Measurements from ENCODE around the gene PNPLA7.
"Not testable (repeated sequence)": the region's sequence is repeated elsewhere in the genome, so short reads cannot be mapped to it uniquely, and the experiment has no call there.

The PNPLA7 gene

DNA sequence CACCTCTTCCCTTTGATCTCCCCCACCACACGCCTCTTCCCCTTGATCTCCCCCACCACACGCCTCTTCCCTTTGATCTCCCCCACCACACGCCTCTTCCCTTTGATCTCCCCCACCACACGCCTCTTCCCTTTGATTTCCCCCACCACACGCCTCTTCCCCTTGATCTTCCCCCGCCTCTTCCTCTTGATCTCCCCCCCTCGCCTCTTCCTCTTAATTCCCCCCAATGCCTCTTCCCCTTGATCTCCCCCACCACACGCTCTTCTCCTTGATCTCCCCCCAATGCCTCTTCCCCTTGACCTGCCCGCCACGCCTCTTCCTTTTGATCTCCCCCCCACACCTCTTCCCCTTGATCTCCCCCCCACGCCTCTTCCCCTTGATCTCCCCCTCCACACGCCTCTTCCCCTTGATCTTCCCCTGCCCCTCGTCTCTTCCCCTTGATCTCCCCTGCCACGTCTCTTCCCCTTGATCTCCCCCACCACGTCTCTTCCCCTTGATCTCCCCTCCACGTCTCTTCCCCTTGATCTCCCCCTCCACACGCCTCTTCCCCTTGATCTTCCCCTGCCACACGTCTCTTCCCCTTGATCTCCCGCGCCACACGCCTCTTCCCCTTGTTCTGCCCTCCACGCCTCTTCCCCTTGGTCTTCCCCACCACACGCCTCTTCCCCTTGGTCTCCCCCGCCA is 99.5 kb downstream of the PNPLA7 start:
- H3K27me3 ChIP-seq (replicated peaks; ENCODE audit: control insufficient read depth, insufficient read depth, low read length, poor library complexity, severe bottlenecking); H3K4me3 ChIP-seq (ENCODE audit: insufficient read depth, low read depth, low read length, poor library complexity, severe bottlenecking); H3K9me3 ChIP-seq (ENCODE audit: control insufficient read depth, low read length); H3K36me3 ChIP-seq (ENCODE audit: control insufficient read depth, insufficient read depth, low read length): not testable (repeated sequence)
- peak overlapping the region; percentile 37 for H3K27ac ChIP-seq (ENCODE audit: insufficient read depth, low read length, poor library complexity, severe bottlenecking)
- DNase-seq = peak in 2 of 3 donors; percentile 29 to 33
- H3K4me1 ChIP-seq (ENCODE audit: control insufficient read depth, insufficient read depth, low read length, poor library complexity, severe bottlenecking) = peaks cover 45% of the 10 kb centered on the region

DNA sequence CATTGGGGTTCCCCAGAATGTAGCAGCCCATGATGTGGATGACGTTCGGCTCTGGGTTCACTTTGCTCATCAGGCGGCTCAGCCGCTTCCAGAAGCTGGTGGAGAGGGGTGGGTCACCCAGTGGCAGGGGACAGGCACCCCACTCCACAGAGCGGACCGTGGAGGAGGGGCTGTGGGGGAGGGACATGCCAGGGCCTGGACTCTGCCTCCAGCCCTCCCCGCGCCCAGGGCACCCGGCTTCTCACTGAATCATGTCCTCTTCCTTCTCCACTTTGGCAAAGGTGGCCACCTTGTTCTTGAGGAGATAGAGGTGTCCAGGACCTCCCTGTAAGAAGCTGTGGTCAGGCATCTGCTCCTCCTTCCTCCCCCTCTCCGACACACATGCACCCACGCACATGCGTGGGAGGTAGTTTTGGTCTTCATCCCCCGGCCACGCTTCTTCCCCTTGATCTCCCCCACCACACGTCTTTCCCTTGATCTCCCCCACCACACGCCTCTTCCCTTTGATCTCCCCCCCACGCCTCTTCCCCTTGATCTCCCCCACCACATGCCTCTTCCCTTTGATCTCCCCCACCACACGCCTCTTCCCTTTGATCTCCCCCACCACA is 100.2 kb downstream of the PNPLA7 start:
- peaks cover 49% of the 10 kb centered on the region for H3K4me1 ChIP-seq (ENCODE audit: control insufficient read depth, insufficient read depth, low read length, poor library complexity, severe bottlenecking)
- no peaks in the 10 kb centered on the region for H3K9me3 ChIP-seq (ENCODE audit: control insufficient read depth, low read length)
- H3K27ac ChIP-seq (ENCODE audit: insufficient read depth, low read length, poor library complexity, severe bottlenecking) = peak overlapping the region; percentile 37
- no peaks in the 10 kb centered on the region for H3K27me3 ChIP-seq (replicated peaks; ENCODE audit: control insufficient read depth, insufficient read depth, low read length, poor library complexity, severe bottlenecking)
- H3K4me3 ChIP-seq (ENCODE audit: insufficient read depth, low read depth, low read length, poor library complexity, severe bottlenecking) = no peak overlapping the region
- no peaks in the 10 kb centered on the region for H3K36me3 ChIP-seq (ENCODE audit: control insufficient read depth, insufficient read depth, low read length)
- peak; percentile 42 to 52 (median 47) for DNase-seq

DNA sequence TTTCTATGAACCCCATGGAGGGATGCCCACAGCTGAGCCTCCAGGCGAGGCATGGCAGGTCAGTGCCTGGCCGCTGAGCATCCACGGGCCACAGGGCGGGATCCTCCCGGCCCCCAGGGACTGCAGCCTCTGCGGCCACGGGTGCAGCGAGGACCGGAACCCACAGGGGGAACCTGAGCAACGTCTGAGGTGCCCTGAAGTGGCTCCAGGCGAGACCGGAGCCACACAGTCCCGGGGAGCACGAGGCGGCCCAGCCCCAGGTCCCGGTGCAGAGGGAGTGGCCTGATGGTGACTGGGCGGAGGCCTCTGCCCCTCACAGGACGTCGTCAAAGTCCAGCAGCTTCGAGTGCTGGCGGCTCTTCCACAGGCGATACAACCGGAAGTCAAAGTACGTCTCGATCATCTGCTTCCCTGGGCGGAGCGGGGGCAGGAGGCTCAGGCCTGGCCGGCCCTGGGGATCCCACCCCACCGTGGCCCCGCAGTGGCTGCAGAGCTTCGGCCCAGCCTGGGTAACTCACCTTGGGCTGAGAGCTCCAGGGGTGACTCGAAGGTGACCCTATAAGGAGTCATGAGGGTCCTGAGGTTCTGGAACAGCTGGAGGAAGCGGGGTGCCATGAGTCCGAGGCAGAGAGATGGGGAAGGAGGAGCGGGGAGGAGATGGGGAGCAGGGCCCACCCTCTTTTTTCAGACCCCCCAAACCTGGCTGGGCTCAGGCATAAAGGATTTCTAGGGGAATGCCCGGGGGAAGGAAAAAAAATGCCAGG is 100.9 kb downstream of the PNPLA7 start:
- Histone ChIP-seq H3K4me3 (ENCODE audit: insufficient read depth, low read depth, low read length, poor library complexity, severe bottlenecking) (no peak overlapping the region), H3K4me1 (ENCODE audit: control insufficient read depth, insufficient read depth, low read length, poor library complexity, severe bottlenecking) (peaks cover 41% of the 10 kb centered on the region), H3K27me3 (replicated peaks; ENCODE audit: control insufficient read depth, insufficient read depth, low read length, poor library complexity, severe bottlenecking) (no peaks in the 10 kb centered on the region), H3K27ac (ENCODE audit: insufficient read depth, low read length, poor library complexity, severe bottlenecking) (no peak overlapping the region), H3K36me3 (ENCODE audit: control insufficient read depth, insufficient read depth, low read length) (no peaks in the 10 kb centered on the region), H3K9me3 (ENCODE audit: control insufficient read depth, low read length) (no peaks in the 10 kb centered on the region)
- no peak for DNase-seq

DNA sequence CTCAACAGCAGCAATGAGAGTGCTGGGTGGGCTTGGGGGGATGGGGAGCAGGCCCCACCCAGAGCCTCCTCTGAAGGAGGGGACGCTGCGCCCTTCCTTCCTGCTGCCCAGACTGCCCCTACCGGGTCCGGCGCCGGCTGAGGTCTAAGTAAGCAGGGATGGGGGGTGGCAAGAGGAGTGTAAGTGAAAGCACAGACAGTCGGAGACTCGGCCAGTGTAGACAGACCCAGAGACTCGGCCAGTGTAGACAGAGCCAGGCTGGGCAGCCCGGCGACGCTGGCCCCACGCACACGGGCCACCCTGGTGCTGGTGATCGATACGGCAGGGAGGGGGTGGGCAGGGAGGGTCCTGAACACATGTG is 101.6 kb downstream of the PNPLA7 start:
- H3K9me3 ChIP-seq (ENCODE audit: control insufficient read depth, low read length) = no peaks in the 10 kb centered on the region
- no peak overlapping the region for H3K4me3 ChIP-seq (ENCODE audit: insufficient read depth, low read depth, low read length, poor library complexity, severe bottlenecking)
- no peaks in the 10 kb centered on the region for H3K36me3 ChIP-seq (ENCODE audit: control insufficient read depth, insufficient read depth, low read length)
- peaks cover 37% of the 10 kb centered on the region for H3K4me1 ChIP-seq (ENCODE audit: control insufficient read depth, insufficient read depth, low read length, poor library complexity, severe bottlenecking)
- no peaks in the 10 kb centered on the region for H3K27me3 ChIP-seq (replicated peaks; ENCODE audit: control insufficient read depth, insufficient read depth, low read length, poor library complexity, severe bottlenecking)
- H3K27ac ChIP-seq (ENCODE audit: insufficient read depth, low read length, poor library complexity, severe bottlenecking) = no peak overlapping the region
- no peak for DNase-seq

DNA sequence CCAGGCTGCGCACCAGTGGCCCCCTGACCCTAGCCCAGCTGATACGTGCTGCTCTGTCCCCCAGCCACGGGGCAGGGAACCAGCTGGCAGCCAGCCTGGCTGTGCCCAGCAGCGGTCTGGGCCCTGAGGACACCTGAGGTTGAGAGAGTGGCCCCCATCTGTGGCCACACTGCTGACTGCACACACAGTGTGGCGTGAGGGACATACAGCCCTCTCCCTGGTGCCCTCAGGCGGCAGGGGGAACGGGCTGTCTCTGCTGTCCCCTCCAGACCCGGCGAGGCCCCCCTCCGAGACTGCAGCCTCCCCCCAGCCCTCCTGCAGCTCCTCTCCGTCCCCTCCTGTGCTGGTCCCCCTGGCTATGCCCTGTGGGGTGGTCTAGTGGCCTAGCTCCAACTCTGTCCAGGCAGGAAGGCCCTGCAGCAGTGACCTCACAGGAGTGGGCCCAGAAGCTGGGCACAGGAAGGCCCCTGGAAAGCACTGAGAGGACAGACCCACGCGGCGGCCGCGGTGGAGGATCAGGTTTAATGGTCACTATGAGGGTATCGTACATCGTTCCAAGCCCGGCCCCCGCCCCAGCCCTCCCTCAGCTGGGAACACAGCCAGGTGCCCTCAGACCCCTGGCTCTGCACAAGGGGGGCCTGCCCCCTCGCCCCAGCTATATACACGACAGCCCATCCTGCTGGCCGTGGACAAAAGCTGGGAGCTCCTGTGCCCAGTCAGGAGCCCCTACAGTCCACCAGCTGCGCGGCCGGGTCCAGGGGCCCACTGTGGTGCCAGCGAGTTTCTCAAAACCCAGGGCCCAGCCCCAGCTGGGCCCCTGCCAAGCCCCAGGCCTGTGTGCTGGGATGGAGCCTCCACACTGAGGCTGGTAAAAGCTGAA is 102.2 kb downstream of the PNPLA7 start:
- no peak for DNase-seq
- H3K4me1 ChIP-seq (ENCODE audit: control insufficient read depth, insufficient read depth, low read length, poor library complexity, severe bottlenecking) = peaks cover 31% of the 10 kb centered on the region
- no peaks in the 10 kb centered on the region for H3K9me3 ChIP-seq (ENCODE audit: control insufficient read depth, low read length)
- no peaks in the 10 kb centered on the region for H3K36me3 ChIP-seq (ENCODE audit: control insufficient read depth, insufficient read depth, low read length)
- H3K4me3 ChIP-seq (ENCODE audit: insufficient read depth, low read depth, low read length, poor library complexity, severe bottlenecking) = no peak overlapping the region
- no peak overlapping the region for H3K27ac ChIP-seq (ENCODE audit: insufficient read depth, low read length, poor library complexity, severe bottlenecking)
- no peaks in the 10 kb centered on the region for H3K27me3 ChIP-seq (replicated peaks; ENCODE audit: control insufficient read depth, insufficient read depth, low read length, poor library complexity, severe bottlenecking)

DNA sequence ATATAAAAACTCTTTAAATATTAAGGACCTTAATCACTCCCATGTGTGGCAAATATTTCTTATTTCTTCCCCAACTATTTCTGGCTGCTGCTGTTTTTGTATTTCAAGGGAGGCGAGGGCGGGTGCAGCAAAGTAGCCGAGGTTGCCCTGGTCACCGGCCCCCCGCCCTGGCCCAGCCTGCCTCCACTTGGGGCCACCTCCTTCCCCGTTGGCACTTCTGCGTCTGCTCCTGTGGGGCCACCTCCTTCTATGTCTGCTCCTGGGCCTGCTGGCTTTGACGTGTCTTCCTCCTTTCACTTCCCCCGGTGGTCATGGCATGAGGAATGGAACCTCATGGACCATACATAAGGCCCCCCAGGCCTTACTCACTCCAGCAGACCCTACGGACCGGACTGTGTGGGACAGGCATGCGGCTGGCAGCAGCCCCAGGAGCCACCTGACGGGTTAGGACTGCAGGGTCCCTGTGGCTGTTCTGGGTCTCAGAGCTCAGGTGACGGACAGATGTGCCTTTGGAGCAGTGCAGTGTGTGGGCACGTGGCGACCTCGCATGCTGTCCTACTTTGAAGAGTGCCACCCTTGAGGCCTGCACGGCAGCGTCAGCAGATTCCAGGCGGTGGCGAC is 103.2 kb downstream of the PNPLA7 start:
- Histone ChIP-seq H3K4me1 (ENCODE audit: control insufficient read depth, insufficient read depth, low read length, poor library complexity, severe bottlenecking) (peaks cover 21% of the 10 kb centered on the region), H3K4me3 (ENCODE audit: insufficient read depth, low read depth, low read length, poor library complexity, severe bottlenecking) (no peak overlapping the region), H3K27ac (ENCODE audit: insufficient read depth, low read length, poor library complexity, severe bottlenecking) (no peak overlapping the region), H3K9me3 (ENCODE audit: control insufficient read depth, low read length) (no peaks in the 10 kb centered on the region), H3K36me3 (ENCODE audit: control insufficient read depth, insufficient read depth, low read length) (no peaks in the 10 kb centered on the region), H3K27me3 (replicated peaks; ENCODE audit: control insufficient read depth, insufficient read depth, low read length, poor library complexity, severe bottlenecking) (no peaks in the 10 kb centered on the region)
- DNase-seq = no peak

DNA sequence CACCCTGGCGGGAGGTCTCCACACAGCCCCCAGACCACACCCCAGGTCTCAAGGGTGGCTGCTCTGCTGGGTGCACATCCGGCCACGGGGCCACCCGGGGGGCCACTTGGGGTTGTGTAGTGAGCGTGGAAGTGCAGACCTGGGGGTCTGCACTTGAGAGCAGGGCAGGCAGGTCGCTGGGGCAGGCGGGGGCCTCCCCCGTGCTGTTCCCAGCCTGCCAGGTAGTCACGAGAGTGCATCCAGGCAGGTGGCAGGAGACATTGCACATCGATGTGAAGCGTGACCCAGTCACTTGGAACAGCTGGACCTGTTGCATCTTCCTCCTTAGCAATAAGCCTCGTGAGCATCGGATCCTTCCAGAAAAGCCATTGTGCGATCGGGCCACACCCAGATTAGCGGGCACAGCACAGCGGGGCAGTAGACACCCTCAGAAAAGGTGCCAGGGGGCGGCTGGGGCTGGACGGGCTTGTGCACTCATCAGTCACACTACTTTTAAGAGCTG is 104.2 kb downstream of the PNPLA7 start:
- peaks cover 19% of the 10 kb centered on the region for H3K4me1 ChIP-seq (ENCODE audit: control insufficient read depth, insufficient read depth, low read length, poor library complexity, severe bottlenecking)
- H3K4me3 ChIP-seq (ENCODE audit: insufficient read depth, low read depth, low read length, poor library complexity, severe bottlenecking) = no peak overlapping the region
- no peak overlapping the region for H3K27ac ChIP-seq (ENCODE audit: insufficient read depth, low read length, poor library complexity, severe bottlenecking)
- no peaks in the 10 kb centered on the region for H3K9me3 ChIP-seq (ENCODE audit: control insufficient read depth, low read length)
- no peaks in the 10 kb centered on the region for H3K36me3 ChIP-seq (ENCODE audit: control insufficient read depth, insufficient read depth, low read length)
- DNase-seq = no peak
- no peaks in the 10 kb centered on the region for H3K27me3 ChIP-seq (replicated peaks; ENCODE audit: control insufficient read depth, insufficient read depth, low read length, poor library complexity, severe bottlenecking)

DNA sequence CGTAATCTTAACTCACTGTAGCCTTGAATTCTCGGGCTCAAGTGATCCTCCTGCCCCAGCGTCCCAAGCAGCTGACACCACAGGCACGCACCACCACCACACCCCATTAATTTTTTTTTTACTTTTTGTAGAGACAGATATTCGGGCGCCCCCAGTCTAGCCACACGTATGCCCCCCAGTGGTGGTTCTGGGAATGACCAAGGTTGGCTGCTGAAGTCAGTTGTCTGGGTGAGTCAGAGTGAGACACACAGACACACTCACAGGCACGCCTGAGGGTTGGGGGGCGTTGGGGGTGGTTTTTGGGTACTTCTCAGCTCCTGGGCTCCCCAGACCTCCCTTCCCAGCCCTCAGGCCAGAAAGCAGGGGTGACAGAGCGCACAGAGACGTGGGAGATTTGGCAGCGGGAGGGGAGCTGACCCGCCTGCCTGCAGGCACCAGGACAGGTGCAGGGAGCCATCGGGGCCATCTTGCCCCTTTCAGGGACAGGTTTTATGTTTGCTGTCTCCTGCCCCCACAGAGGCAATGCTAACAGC is 104.9 kb downstream of the PNPLA7 start:
- H3K9me3 ChIP-seq (ENCODE audit: control insufficient read depth, low read length) = no peaks in the 10 kb centered on the region
- H3K4me3 ChIP-seq (ENCODE audit: insufficient read depth, low read depth, low read length, poor library complexity, severe bottlenecking) = no peak overlapping the region
- H3K36me3 ChIP-seq (ENCODE audit: control insufficient read depth, insufficient read depth, low read length) = no peaks in the 10 kb centered on the region
- peaks cover 14% of the 10 kb centered on the region for H3K4me1 ChIP-seq (ENCODE audit: control insufficient read depth, insufficient read depth, low read length, poor library complexity, severe bottlenecking)
- H3K27me3 ChIP-seq (replicated peaks; ENCODE audit: control insufficient read depth, insufficient read depth, low read length, poor library complexity, severe bottlenecking) = no peaks in the 10 kb centered on the region
- H3K27ac ChIP-seq (ENCODE audit: insufficient read depth, low read length, poor library complexity, severe bottlenecking) = no peak overlapping the region
- peak; percentile 71 to 75 (median 72) for DNase-seq

DNA sequence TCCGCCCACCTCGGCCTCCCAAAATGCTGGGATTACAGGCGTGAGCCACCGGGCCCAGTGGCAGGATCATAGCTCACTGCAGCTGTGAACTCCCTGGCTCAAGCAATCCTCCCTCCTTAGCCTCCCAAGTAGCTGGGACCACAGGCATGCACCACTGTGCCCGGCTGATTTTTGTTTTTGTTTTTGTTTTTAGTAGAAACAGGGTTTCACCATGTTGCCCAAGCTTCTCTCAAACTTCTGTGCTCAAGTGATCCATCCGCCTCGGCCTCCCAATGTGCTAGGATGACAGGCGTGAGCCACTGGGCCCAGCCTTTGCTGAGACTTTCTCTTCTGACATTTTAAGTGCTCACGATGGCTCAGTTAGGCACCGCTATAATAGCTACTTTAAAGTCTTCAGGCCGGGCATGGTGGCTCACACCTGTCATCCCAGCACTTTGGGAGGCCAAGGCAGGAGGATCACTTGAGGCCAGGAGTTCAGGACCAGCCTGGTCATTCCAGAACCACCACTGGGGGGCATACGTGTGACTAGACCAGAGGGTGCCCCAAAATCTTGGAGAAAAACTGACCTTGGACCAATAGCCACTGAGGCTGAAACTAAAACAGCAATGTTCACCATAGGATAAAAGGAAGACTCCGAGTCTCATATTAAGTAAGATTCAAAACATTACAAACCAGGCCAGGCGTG is 106.0 kb downstream of the PNPLA7 start:
- H3K4me3 ChIP-seq (ENCODE audit: insufficient read depth, low read depth, low read length, poor library complexity, severe bottlenecking) = no peak overlapping the region
- H3K36me3 ChIP-seq (ENCODE audit: control insufficient read depth, insufficient read depth, low read length) = no peaks in the 10 kb centered on the region
- no peak overlapping the region for H3K27ac ChIP-seq (ENCODE audit: insufficient read depth, low read length, poor library complexity, severe bottlenecking)
- H3K4me1 ChIP-seq (ENCODE audit: control insufficient read depth, insufficient read depth, low read length, poor library complexity, severe bottlenecking) = peaks cover 9% of the 10 kb centered on the region
- no peaks in the 10 kb centered on the region for H3K9me3 ChIP-seq (ENCODE audit: control insufficient read depth, low read length)
- DNase-seq = no peak
- H3K27me3 ChIP-seq (replicated peaks; ENCODE audit: control insufficient read depth, insufficient read depth, low read length, poor library complexity, severe bottlenecking) = no peaks in the 10 kb centered on the region
